Peyer's patch (tissue), 4 donors: ENCODE results near the gene PAM16. TPM values are rescaled to one million over a fixed set of nuclear protein-coding genes. Genes with fewer than 3 reads are reported as not detected.

Experiments used
- DNase-seq, 3 donors: peaks; one replicate each; pipeline ENCODE4 v3.0.0-alpha.2; 2017 to 2019
- H3K27ac ChIP-seq, 4 donors: fragments of 200-600 bp; sonication (generic); one replicate each; pipeline ENCODE4 v1.5.1; 2016 to 2019
- H3K27me3 ChIP-seq, 2 donors: fragments of 200-600 bp; sonication (generic); one replicate each; pipeline ENCODE4 v1.5.1; 2019
- H3K36me3 ChIP-seq, 3 donors: fragments of 200-600 bp; sonication (generic); one replicate each; pipeline ENCODE4 v1.5.1; 2016 to 2019
- H3K4me1 ChIP-seq, 4 donors: fragments of 200-600 bp; sonication (generic); one replicate each; pipeline ENCODE4 v1.5.1; 2016 to 2019
- H3K4me3 ChIP-seq, 4 donors: fragments of 200-600 bp; sonication (generic); 1 replicate in 3 of 4; 2 replicates in 1 of 4; pipeline ENCODE4 v1.5.1; 2016 to 2019; ENCODE audit warnings: mild to moderate bottlenecking in 1 of 4
- H3K9me3 ChIP-seq, 4 donors: fragments of 200-600 bp; sonication (generic); one replicate each; pipeline ENCODE4 v1.5.1; 2016 to 2019; ENCODE audit warnings: mild to moderate bottlenecking in 1 of 4
- CTCF ChIP-seq, 6 experiments: fragments of 450-650 bp in 4 of 6; fragments of 200-600 bp in 2 of 6; sonication (generic) in 1 of 6; IDR thresholded peaks; one replicate each; pipeline ENCODE4 v1.5.1; 2017 to 2019; ENCODE audit warnings: antibody characterized with exemption in 6 of 6, mild to moderate bottlenecking in 3 of 6, moderate library complexity in 1 of 6
- POLR2A ChIP-seq, 2 donors: fragments of 450-650 bp; IDR thresholded peaks; one replicate each; pipeline ENCODE4 v1.5.1; 2017; ENCODE audit warnings: antibody characterized with exemption in 2 of 2, mild to moderate bottlenecking in 2 of 2, moderate library complexity in 2 of 2
- total RNA-seq, 4 donors: library from RNA; depleted of rRNA; stranded (reverse); fragments of >200 nt; gene quantifications; one replicate each; pipeline ENCODE4 v1.1.0, GENCODE V29; 2016

PAM16 gene
- total RNA-seq, 4 donors from 2014 or later, result 18.2 to 61.4 (median 49.3) TPM

GRCh38 chr16:4315186-4316107, 35.7 kb downstream of the PAM16 start, which contains the start of gene GLIS2:
GLIS2 (plus strand) TSS chr16:4316067; CDS start chr16:4332281, 16,214 bp downstream.
- no peaks in the 10 kb centered on the region for H3K9me3 ChIP-seq
- H3K36me3 ChIP-seq, result no peaks in the 10 kb centered on the region
- no peak for TF ChIP-seq CTCF (IDR thresholded peaks at IDR 0.05)
- TF ChIP-seq POLR2A (IDR thresholded peaks at IDR 0.05), result no peak
- H3K4me3 ChIP-seq, result peak within 1 kb of the TSS; percentile 44 to 77 (median 60)
- peaks cover 0 to 59% (median 22%) of the 10 kb centered on the region in 4 donors for H3K4me1 ChIP-seq
- no peaks in the 10 kb centered on the region for H3K27me3 ChIP-seq
- DNase-seq, result peak in 1 of 3 donors; percentile 74
- peak within 1 kb of the TSS; percentile 72 to 93 (median 80) for H3K27ac ChIP-seq

GRCh38 chr16:4314532-4315185, 36.5 kb downstream of the PAM16 start:
- TF ChIP-seq POLR2A (IDR thresholded peaks at IDR 0.05), result no peak
- TF ChIP-seq CTCF (IDR thresholded peaks at IDR 0.05), result no peak
- DNase-seq, result no peak

GRCh38 chr16:4313563-4314531, 37.3 kb downstream of the PAM16 start:
- DNase-seq, result no peak
- H3K27ac ChIP-seq, result peak overlapping the region in 3 of 4 donors; percentile 75 to 93 (median 86)
- H3K4me3 ChIP-seq, result no peak overlapping the region
- no peaks in the 10 kb centered on the region for H3K9me3 ChIP-seq
- H3K36me3 ChIP-seq, result no peaks in the 10 kb centered on the region
- peaks cover 0 to 46% (median 14%) of the 10 kb centered on the region in 4 donors for H3K4me1 ChIP-seq
- H3K27me3 ChIP-seq, result no peaks in the 10 kb centered on the region
- TF ChIP-seq POLR2A (IDR thresholded peaks at IDR 0.05), result no peak
- TF ChIP-seq CTCF (IDR thresholded peaks at IDR 0.05), result peak in 5 of 6 experiments; percentile 24 to 48 (median 46)

More at GRCh38 chr16:4314532-4315185, 36.5 kb downstream of the PAM16 start:
- Histone ChIP-seq H3K9me3 (no peaks in the 10 kb centered on the region), H3K4me3 (peak overlapping the region; percentile 44 to 77 (median 60)), H3K4me1 (peaks cover 0 to 54% (median 18%) of the 10 kb centered on the region in 4 donors), H3K36me3 (no peaks in the 10 kb centered on the region), H3K27me3 (no peaks in the 10 kb centered on the region), H3K27ac (peak overlapping the region; percentile 72 to 93 (median 80))

GRCh38 chr16:4309833-4310266, 41.3 kb downstream of the PAM16 start:
- TF ChIP-seq POLR2A (IDR thresholded peaks at IDR 0.05), result no peak
- peak; percentile 50 to 71 (median 63) for TF ChIP-seq CTCF (IDR thresholded peaks at IDR 0.05)
- Histone ChIP-seq H3K27me3 (no peaks in the 10 kb centered on the region), H3K4me1 (peaks cover 0 to 26% (median 15%) of the 10 kb centered on the region in 4 donors), H3K27ac (peak overlapping the region in 2 of 4 donors; percentile 36 to 43), H3K4me3 (no peak overlapping the region), H3K36me3 (no peaks in the 10 kb centered on the region), H3K9me3 (no peaks in the 10 kb centered on the region)
- peak; percentile 69 to 85 (median 80) for DNase-seq
